IPS DF 4.7 (cell line): ENCODE results near the gene KDELR1.

Experiments
- DNase-seq: peaks from one replicate; pipeline ENCODE4 v3.0.0-alpha.2; 2013; ENCODE audit warnings: low spot score; ENCODE audit errors: extremely low read depth

KDELR1 gene

DNA sequence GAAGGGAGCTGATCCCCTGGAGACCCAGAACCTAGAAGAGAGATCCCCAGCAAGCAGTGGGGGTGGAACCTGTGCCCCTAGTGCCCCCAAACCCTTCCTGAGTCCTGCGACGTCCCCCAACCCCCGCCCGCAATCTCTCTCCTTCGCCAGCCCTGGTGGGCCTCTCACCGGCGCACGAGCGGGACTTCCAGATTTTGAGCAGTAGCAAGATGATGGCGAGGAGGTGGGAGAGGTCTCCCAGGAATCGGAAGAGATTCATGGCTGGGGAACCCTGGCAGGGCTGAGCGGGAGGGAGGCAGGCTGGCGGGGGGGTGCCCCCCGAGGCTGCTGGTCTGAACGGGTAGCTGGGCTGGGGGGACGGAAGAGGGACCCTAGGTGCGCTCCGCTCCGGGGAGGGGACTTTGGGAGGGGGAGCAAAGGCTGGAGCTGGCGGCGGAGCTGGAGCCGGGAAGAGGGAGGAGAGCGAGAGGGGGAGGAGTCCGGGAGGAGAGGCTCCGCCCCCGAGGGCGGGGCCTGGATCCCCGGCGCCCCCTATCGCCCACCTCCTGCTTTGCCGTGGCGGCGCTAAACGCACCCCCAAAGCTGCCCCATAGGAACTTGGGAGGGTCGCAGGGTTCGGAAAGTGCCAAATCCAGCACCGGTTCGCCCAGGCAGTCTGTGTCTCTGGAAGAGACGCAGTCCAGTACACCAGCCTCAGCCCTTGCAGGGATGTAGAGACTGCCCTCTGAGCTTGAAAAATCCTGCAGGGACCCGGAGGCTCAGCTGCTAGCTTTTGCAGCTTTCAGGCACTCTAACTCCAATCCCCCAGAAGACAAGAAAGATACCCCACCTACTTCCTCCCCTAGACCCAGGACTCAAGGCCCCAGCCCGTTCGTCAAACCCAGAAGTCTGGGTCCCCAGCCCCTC is at the start of gene KDELR1:
Gene KDELR1, minus strand, starts transcription at position 452 of the 906 bp plus-strand sequence. Its CDS starts 193 bp downstream, at position 259.
- no peak for DNase-seq

DNA sequence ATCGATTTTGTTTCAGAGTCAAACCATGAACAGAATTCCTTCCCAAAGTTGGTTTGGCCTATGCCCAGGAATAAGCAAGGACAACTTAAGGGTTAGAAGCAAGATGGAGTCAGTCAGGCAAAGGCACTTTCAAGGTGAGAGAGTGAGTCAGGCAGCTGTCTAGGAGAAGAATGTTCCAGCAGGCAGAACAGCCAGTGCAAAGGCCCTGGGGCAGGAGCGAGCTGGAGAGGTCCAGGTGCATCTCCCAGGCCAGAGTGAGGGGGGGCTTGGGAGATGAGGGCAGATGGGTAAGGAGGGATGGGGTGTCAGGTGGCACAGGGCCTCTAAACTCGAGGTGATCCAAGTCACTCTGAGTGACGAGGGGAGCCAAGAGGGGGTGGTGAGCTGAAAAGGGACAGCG is 45.2 kb upstream of the KDELR1 start:
- no peak for DNase-seq

DNA sequence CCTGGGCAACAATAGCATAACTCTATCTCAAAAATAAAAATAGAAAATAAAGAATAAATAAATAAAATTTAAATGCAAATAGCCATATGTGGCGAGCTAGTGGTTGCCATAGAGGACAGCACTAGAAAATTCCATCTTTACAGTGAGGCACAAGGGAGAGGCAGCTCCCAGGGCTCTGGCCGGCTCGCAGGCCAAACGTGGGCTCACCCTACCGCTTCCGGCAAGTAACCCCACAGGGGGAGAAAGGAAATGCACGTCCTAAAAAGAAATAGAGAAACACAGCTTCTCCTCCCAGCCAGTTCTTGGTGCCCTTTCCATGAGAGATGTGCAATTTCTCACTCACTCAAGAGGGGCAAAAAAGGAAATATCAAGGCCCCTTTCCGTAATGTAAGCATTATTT is 42.0 kb upstream of the KDELR1 start:
- DNase-seq: no peak

DNA sequence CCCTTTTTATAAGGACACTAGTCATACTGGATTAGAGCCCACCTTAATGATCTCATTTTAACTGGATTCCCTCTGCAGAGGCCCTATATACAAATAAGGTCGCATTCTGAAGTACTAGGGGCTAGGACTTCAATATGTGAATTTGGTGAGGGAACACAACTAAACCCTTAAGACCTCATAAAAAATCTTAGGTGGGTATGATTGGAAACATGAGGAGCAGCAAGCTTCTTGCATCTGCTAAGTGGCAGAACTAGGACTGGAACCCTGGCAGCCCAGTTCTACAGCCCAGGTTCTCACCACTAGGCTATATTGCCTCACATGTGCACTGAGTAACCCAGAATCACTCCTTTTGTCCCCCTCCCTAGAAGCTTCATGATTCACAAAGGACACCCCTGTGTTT is 37.3 kb upstream of the KDELR1 start:
- no peak for DNase-seq

- DNase-seq: no peak
These were observed 33.4 kb upstream of the KDELR1 start for GRCh38 chr19:48424694-48425219.

DNA sequence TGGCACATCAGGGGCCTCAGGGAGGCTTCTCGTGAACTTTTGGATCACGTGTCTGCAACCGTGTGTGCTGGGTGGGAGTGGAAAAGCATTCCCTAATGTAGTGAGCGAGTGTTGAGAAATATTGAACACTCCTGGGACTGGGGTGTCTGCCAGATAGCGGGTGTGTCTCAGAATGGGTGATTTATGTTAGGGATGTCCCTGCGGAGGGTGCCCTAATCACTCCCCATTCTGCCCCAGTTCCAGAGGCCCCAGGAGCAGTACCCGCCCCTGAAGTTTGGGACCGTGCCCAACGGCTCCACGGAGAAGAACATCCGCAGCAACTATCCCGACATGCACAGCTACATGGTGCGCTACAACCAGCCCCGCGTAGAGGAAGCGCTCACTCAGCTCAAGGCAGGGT is 30.2 kb upstream of the KDELR1 start:
- DNase-seq: no peak

DNA sequence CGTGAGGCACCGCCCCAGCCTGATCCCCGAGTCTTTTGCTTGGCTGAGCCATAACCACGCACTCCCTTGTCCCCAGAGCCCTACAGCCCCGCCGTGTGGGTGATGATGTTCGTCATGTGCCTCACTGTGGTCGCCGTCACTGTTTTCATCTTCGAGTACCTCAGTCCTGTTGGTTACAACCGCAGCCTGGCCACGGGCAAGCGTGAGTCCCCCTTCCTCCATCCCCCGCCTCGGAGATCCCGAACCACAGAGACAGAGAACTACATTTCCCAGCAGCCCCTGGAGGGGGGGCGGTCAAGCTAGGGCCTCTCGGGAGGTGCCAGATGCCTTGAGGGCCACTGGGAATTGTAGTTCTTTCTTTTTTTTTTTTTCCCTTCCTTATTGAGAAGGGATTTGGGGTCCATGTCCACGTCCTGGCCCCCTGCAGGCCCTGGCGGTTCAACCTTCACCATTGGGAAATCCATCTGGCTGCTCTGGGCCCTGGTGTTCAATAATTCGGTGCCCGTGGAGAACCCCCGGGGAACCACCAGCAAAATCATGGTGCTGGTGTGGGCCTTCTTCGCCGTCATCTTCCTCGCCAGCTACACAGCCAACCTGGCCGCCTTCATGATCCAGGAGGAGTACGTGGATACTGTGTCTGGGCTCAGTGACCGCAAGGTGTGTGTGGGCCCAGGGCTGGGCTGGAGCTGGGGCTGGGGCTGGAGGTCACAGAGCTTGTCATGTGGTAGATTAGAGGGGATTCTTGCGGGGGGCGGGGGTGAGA is 28.0 kb upstream of the KDELR1 start:
- DNase-seq: no peak

DNA sequence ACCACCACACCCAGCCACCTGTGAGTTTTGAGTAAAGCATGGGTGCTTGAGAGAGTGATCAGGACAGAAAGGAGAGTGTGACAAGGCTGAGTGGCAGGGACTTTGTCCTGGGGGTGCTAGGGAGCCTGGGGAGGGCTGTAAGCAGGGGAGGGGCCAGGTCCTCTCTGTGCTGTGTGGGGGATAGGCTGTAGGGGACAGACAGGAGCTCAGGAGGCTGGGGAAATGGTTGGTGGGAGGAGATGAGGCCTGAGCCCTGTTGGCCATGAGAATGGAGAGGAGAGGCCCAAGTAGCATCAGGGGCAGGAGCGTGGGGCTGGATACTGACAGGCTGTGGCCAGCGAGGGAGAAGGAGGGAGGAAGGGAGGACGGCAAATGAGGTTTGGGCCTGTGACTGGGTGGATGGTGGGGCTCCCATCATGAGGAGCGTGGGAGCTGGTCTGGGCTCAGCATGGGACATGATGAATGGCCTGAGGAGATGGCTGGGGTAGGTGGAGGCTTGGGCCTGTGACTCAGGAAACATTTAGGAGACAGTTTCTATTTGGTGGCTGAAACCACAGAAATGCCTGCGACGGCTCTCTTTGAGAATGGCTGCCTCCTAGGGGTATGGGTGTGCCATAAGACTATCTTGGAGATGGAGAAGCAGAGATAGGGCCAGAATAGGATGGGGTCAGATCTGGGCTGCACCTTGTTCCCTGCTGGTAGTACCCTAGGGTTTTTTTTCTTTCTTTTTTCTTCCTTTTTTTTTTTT is 27.1 kb upstream of the KDELR1 start:
- no peak for DNase-seq

- no peak for DNase-seq
These were observed 26.1 kb upstream of the KDELR1 start for GRCh38 chr19:48417421-48417820.

- DNase-seq: no peak
These were observed 24.5 kb upstream of the KDELR1 start for GRCh38 chr19:48415806-48416221.

DNA sequence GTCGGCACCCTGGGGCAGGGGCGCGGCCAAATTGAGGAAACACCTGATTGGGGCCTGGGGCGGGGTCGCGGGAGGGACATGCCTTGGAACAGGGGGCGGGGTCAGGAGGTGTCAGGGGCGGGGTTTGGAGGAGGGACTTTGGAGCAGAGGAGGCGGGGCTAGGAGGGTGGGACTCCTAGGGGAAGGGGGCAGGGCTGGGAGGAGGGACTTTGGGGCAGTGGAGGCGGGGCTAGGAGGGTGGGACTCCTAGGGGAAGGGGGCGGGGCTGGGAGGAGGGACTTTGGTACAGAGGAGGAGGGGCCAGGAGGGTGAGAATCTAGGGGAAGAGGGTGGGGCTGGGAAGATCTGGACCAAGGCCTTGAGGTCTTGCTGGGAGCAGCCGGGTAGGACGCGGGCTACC is 24.0 kb upstream of the KDELR1 start:
- no peak for DNase-seq

- DNase-seq: no peak
These were observed 22.7 kb upstream of the KDELR1 start for GRCh38 chr19:48413879-48414587.

DNA sequence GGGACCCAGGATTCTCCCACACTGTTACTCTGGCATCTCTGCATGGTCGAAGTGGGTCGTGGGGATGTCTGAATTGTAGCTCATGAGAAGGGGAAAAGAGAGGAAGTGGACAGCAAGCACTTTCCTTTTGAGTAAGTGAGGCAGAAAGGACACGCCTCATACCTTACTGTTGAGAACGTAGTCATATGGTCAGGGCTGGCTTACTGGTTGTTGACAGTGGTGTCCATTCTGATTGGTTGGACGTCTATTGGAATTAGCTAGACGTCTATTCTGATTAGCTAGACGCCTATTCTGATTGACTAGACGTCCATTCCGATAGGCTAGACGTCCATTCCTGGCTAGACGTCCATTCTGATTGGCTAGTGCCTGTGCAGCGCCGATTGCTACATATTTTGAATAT is 14.5 kb upstream of the KDELR1 start:
- no peak for DNase-seq

DNA sequence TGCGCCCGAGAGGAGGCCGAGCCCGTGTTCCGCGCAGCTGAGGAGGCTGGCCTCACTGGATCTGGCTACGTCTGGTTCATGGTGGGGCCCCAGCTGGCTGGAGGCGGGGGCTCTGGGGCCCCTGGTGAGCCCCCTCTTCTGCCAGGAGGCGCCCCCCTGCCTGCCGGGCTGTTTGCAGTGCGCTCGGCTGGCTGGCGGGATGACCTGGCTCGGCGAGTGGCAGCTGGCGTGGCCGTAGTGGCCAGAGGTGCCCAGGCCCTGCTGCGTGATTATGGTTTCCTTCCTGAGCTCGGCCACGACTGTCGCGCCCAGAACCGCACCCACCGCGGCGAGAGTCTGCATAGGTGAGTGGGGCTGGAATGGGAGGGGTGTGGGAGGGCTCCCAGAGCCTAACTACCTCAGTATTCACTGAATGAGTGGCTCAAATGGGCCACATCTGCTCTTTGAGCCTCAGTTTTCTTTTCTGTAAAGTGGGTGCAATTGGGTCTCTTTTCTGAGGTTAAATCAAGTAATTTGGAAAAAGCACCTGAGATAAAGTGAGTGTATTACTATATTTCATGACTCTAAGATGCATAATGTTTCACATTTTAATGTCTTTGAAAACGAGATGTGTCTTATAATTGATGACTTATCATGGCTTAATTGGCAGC is 13.8 kb upstream of the KDELR1 start:
- DNase-seq: no peak

GRCh38 chr19:48403606-48404005 is 12.3 kb upstream of the KDELR1 start:
- no peak for DNase-seq

GRCh38 chr19:48401287-48401686 is 9.9 kb upstream of the KDELR1 start:
- no peak for DNase-seq

GRCh38 chr19:48400018-48400742 is 8.8 kb upstream of the KDELR1 start:
- DNase-seq: no peak

DNA sequence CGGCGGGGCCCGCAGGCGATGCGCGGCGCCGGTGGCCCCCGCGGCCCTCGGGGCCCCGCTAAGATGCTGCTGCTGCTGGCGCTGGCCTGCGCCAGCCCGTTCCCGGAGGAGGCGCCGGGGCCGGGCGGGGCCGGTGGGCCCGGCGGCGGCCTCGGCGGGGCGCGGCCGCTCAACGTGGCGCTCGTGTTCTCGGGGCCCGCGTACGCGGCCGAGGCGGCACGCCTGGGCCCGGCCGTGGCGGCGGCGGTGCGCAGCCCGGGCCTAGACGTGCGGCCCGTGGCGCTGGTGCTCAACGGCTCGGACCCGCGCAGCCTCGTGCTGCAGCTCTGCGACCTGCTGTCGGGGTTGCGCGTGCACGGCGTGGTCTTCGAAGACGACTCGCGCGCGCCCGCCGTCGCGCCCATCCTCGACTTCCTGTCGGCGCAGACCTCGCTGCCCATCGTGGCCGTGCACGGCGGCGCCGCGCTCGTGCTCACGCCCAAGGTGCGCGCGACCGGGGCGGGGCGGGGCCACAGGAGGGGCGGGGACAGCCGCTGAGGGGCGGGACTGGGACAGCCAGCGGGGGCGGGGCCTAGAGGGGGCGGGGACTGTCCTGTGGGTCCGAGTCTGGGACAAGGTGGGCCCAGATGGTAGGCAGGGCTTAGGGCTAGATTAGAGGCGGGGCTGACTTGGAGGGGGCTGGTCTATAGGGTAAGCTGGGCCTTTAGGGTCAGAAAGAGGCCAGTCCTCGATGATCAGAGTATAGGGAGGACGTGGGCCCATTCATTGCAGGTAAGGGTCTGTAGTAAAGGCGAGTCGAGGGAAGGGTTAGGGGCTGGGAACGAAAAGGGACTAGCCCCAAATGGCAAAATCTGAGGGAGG is 7.3 kb upstream of the KDELR1 start:
- no peak for DNase-seq

GRCh38 chr19:48398102-48398374 is 6.7 kb upstream of the KDELR1 start:
- DNase-seq: no peak
